ENCODE data around the gene SLC16A9.
A peak's percentile ranks its signal among the peaks of the same experiment; 100 is the strongest.

The SLC16A9 gene, protein sequence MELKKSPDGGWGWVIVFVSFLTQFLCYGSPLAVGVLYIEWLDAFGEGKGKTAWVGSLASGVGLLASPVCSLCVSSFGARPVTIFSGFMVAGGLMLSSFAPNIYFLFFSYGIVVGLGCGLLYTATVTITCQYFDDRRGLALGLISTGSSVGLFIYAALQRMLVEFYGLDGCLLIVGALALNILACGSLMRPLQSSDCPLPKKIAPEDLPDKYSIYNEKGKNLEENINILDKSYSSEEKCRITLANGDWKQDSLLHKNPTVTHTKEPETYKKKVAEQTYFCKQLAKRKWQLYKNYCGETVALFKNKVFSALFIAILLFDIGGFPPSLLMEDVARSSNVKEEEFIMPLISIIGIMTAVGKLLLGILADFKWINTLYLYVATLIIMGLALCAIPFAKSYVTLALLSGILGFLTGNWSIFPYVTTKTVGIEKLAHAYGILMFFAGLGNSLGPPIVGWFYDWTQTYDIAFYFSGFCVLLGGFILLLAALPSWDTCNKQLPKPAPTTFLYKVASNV

DNA sequence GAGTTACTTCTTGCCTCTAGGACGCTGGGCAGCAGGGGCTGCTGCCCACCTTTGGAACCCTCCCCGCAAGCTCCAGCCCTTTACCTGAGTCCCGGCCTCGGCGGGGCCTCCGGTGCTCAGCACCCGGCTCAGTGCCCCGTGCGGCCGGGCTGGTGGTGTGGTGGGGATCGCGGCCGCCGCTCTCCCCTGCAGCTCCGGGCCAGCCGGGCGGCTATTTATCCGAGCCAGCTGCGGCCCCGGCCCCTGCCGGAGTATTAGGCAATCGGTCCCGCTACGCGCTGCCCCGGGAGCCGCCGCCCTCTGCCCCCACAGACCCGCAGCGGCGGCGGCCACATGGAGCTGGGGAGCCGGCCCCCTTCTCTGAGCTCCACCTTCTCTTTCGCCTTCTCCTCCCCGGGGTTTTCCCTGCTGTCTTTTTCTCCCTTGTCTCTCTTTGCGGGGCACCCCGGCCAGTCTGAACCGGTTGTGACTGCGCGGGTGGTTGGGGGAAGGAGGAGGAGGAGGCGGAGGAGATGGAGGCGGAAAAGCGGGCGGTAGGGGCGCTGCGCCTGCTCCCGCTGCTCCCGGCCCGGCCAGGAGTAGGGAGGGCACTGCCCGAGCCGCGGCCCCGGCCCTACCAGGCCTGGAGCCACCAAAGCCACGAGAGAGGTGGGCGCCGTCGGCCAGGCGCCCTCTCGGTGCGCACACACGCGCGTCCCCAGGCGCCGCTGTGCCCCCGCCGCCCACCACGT, at the start of gene SLC16A9:
SLC16A9 (minus strand) TSS at position 456 of the 731 bp plus-strand sequence. CDS start 25,559 bp downstream, outside the sequence.
- TF ChIP-seq CTCF (IDR thresholded peaks at IDR 0.05; ENCODE audit: insufficient read depth, low read depth, low read length, missing control alignments) = peak; percentile 30
- peak; percentile 83 for DNase-seq (ENCODE audit: low read depth)
- peak within 1 kb of the TSS; percentile 65 for H3K4me3 ChIP-seq (ENCODE audit: low read depth, low read length)

DNA sequence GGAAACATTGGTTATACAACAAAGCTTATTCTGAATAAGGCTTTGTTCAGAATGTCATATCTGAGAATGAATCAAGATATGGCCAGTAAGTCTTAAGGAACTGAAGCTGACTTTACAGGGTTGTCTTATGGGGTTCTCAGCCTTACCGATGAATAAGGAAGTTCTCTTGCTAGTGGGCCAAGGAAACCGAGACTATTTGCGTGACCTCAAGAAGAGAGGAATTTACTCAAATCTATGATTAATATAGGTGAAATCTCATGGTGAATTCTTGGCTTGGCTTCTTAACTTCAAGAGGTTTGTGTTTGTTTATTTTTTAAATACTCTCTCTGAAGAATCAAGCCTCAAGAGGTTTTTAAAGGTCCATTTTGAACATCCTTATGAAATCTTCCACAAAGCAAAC, 48.3 kb upstream of the SLC16A9 start:
- no peak for DNase-seq (ENCODE audit: low read depth)
- H3K4me3 ChIP-seq (ENCODE audit: low read depth, low read length) = no peak overlapping the region
- no peak for TF ChIP-seq CTCF (IDR thresholded peaks at IDR 0.05; ENCODE audit: insufficient read depth, low read depth, low read length, missing control alignments)

DNA sequence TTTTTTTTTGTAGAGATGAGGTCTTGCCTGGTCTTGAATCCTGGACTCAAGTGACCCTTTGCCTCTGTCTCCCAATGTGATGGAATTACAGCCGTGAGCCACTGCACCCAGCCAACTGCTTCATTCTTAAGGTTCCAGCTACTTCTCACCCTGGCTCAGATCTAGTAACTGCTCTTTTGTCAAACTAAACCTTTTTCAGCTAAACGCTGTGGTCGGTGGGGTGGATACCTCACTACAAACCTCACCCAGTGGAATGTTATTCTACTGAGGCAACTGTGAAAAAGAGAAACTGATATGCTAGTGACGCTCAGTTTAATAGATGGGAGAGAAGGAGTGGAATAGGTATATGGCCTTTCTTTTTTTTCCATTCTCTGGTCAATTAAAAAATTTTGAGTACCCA, 45.3 kb upstream of the SLC16A9 start:
- DNase-seq (ENCODE audit: low read depth) = no peak
- TF ChIP-seq CTCF (IDR thresholded peaks at IDR 0.05; ENCODE audit: insufficient read depth, low read depth, low read length, missing control alignments) = no peak
- H3K4me3 ChIP-seq (ENCODE audit: low read depth, low read length) = no peak overlapping the region

DNA sequence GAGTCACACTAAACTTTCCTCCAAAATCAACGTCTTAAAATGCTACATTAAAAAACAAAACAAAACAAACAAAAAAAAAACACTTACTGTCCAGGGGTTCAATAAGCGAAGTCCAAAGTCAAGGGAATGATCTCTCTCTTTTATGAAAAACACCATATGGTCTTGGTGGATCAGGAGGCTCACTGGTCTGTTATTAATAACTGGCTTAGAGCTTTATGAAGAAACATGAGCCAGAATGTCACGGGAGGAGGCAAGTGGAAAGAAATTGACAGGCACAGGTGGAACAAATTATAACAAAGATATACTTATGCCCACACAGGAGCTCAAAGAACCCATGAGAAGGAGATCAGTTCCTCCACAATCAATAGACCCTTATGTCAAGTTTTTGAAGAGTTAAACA, 43.6 kb upstream of the SLC16A9 start, which contains the start of gene MRLN:
MRLN (minus strand) TSS at position 189 of the 400 bp plus-strand sequence.
- no peak for TF ChIP-seq CTCF (IDR thresholded peaks at IDR 0.05; ENCODE audit: insufficient read depth, low read depth, low read length, missing control alignments)
- no peak for DNase-seq (ENCODE audit: low read depth)
- H3K4me3 ChIP-seq (ENCODE audit: low read depth, low read length) = no peak within 1 kb of the TSS

- H3K4me3 ChIP-seq (ENCODE audit: low read depth, low read length) = no peak overlapping the region
- TF ChIP-seq CTCF (IDR thresholded peaks at IDR 0.05; ENCODE audit: insufficient read depth, low read depth, low read length, missing control alignments) = no peak
- DNase-seq (ENCODE audit: low read depth) = no peak
Measured at GRCh38 chr10:59752278-59752940, 42.8 kb upstream of the SLC16A9 start.

DNA sequence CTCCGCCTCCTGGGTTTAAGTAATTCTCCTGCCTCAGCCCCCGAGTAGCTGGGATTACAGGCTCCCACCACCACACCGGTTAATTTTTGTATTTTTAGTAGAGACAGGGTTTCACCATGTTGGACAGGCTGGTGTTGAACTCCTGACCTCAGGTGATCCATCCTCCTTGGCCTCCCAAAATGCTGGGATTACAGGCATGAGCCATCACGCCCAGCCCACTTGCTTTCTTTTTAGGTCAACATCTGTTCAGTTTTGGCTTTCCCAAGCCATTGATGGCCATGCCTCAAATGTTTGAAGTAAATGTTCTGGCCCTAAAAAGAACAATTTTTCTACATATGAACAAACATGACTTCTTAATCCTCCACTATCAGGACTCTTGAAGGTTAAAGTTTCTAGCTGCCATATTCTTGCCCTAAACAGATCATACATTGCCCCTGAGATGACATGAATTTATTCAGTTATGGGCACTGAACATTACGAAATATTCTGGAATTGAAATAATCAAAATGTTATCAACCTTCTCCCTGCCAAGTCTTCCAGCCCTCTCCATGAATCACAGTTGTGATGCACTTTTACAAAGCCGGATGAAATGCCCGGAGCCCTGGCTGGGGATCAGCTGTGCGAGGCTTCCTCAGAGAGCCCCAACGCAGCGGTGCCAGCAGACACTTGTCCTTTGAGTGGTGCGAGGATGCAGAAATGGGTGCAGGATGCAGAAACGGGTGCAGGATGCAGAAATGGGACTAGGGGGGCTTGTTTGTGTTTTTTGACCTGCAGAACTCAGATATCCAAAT, 40.7 kb upstream of the SLC16A9 start:
- H3K4me3 ChIP-seq (ENCODE audit: low read depth, low read length) = no peak overlapping the region
- TF ChIP-seq CTCF (IDR thresholded peaks at IDR 0.05; ENCODE audit: insufficient read depth, low read depth, low read length, missing control alignments) = no peak
- DNase-seq (ENCODE audit: low read depth) = no peak

All from GM12865 (cell line).